ENCODE results near the gene KCNK18.
"Not testable (repeated sequence)": the region's sequence is repeated elsewhere in the genome, so short reads cannot be mapped to it uniquely, and the experiment has no call there.

The KCNK18 gene

GRCh38 chr10:117174439-117175214 is 22.7 kb upstream of the KCNK18 start:
- no peak for FAIRE-seq

GRCh38 chr10:117175215-117175900 is 21.9 kb upstream of the KCNK18 start:
- no peak for FAIRE-seq

GRCh38 chr10:117175901-117176534 is 21.3 kb upstream of the KCNK18 start:
- FAIRE-seq: no peak

GRCh38 chr10:117178190-117178589 is 19.1 kb upstream of the KCNK18 start:
- no peak for FAIRE-seq

GRCh38 chr10:117184296-117184695 is 13.0 kb upstream of the KCNK18 start:
- FAIRE-seq: no peak

- FAIRE-seq: no peak
These were observed 12.5 kb upstream of the KCNK18 start for GRCh38 chr10:117184821-117185220.

- not testable (repeated sequence) for FAIRE-seq
These were observed 11.5 kb upstream of the KCNK18 start for GRCh38 chr10:117185817-117186216.

GRCh38 chr10:117186832-117187615 is 10.3 kb upstream of the KCNK18 start:
- no peak for FAIRE-seq

GRCh38 chr10:117188371-117188770 is 8.9 kb upstream of the KCNK18 start:
- FAIRE-seq: no peak

- FAIRE-seq: no peak
These were observed 7.7 kb upstream of the KCNK18 start for GRCh38 chr10:117189557-117189956.

- no peak for FAIRE-seq
These were observed 799 bp downstream of the KCNK18 start for GRCh38 chr10:117198088-117198487.

- FAIRE-seq: no peak
These were observed 4.5 kb downstream of the KCNK18 start for GRCh38 chr10:117201826-117202225.

- no peak for FAIRE-seq
These were observed 7.0 kb downstream of the KCNK18 start for GRCh38 chr10:117204316-117204715.

GRCh38 chr10:117212176-117212575 is 14.9 kb downstream of the KCNK18 start:
- FAIRE-seq: no peak

- no peak for FAIRE-seq
These were observed 17.1 kb downstream of the KCNK18 start for GRCh38 chr10:117214401-117214800.

- no peak for FAIRE-seq
These were observed 17.8 kb downstream of the KCNK18 start for GRCh38 chr10:117215079-117215478.

- no peak for FAIRE-seq
These were observed 18.7 kb downstream of the KCNK18 start for GRCh38 chr10:117216028-117216427.

- FAIRE-seq: no peak
These were observed 19.4 kb downstream of the KCNK18 start for GRCh38 chr10:117216611-117217195.

- FAIRE-seq: no peak
These were observed 20.0 kb downstream of the KCNK18 start for GRCh38 chr10:117217196-117217761.

GRCh38 chr10:117218654-117219053 is 21.4 kb downstream of the KCNK18 start:
- no peak for FAIRE-seq

- no peak for FAIRE-seq
These were observed 23.9 kb downstream of the KCNK18 start for GRCh38 chr10:117221156-117221711.

- FAIRE-seq: no peak
These were observed 25.3 kb downstream of the KCNK18 start for GRCh38 chr10:117222552-117222951.
